ENCODE data around the gene MFNG. TPM values are rescaled to one million over a fixed set of nuclear protein-coding genes. Genes with fewer than 3 reads are reported as not detected.

MFNG gene
- total RNA-seq, 2 donors from 2014 or later = 135 to 338 TPM

DNA sequence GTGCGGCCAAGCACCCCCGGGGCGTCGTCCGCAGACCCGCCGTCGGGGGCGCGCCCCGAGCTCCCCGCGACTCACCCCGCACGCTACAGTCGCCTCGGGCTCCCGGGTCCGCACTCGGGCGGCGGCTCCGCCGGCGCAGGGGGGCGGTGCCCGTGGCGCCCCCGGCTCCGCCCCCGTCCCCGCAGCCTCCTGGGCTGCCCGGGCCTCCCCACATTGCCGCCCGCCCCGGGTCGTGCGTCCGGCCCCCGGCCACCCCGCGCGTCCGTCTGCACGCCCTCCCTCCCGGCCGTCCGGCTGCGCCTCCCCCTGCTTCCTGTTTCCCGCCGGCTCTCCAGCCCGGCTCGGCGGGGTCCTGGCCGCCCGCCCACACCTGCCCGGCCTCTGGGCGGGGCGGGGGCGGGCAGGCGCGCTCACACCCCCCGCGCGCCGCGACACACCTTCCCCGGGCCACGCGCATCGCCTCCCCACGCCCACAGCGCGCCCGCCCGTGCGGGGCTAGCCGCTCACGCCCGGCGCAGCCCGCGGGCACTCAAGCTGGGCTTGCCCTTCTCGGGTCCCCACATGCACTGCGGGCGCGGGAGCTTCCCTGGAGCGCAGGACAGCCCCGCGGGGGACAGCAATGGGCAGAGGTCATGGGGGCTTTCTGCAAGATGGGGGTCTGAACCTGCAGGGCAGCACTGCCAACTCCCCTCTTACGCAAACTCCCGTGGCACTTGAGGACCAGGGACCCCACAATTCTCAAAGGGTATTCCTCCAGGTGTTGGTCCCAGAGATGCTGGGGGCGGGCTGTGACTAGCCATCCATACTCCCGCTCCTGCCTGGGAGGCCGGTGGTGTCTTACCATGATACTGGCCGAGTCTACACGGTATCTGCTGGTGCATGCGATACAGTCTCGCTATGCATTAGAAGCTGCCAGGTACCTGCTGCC is 33.3 kb upstream of the MFNG start, which contains the start of gene CARD10:
CARD10 (minus strand) TSS at position 148 of the 928 bp plus-strand sequence. CDS start 215 bp downstream, outside the sequence.
- Mint-ChIP-seq H3K9me3 (no peaks in the 10 kb centered on the region), H3K27ac (no peak within 1 kb of the TSS)

DNA sequence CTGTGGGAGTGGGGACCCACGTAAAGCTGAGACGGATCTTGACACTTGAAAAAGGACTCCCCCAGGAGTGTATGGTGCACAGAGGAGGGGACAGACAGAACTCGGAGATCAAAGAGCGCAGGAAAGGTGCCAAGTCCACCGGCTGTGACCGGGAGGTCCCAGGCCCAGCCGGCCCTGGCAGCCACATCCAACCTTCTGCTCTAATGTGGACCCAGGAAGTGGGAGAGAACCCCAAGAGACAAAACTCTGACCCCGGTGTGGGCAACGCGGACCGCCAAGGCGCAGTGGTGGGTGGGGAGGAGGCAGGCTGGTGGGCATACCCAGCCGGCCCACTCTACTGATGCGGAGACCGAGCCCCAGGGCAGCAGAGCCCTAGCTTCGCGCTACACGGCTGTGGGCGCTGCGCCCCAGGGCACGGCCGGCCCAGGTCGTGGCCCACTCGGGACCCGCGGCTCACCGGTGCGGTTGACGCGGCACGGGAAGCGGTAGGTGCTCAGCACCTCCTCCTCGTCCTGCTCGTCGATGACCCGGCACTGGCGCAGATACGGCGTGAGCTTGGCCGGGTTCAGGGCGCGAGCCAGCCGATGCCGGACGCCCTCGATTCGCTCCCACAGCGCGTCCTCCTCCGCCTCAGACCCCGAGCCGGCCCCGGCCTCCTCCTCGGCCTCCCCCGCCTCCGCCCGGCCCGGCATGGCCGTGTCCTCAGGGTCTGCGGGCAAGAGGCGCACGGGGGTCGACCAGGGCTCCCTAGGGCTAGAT is 32.5 kb upstream of the MFNG start:
- Mint-ChIP-seq H3K27me3 (peaks cover 15 to 17% of the 10 kb centered on the region in 2 donors), H3K4me3 (peak overlapping the region; percentile 51), H3K4me1 (ENCODE audit: low read depth in 2 of 2) (peaks cover 0 to 5% of the 10 kb centered on the region in 2 donors), H3K27ac (no peak overlapping the region), H3K36me3 (no peaks in the 10 kb centered on the region), H3K9me3 (no peaks in the 10 kb centered on the region)
- no peak for DNase-seq (ENCODE audit: low spot score)
- ATAC-seq = peak in 1 of 2 donors; percentile 32

More for the DNA sequence above, 33.3 kb upstream of the MFNG start, which contains the start of gene CARD10:
- ATAC-seq (peak; percentile 70 to 84), DNase-seq (ENCODE audit: low spot score) (no peak)
- peaks cover 0 to 5% of the 10 kb centered on the region in 2 donors for H3K4me1 Mint-ChIP-seq (ENCODE audit: low read depth in 2 of 2)
- peak within 1 kb of the TSS; percentile 54 for H3K4me3 Mint-ChIP-seq
- H3K36me3 Mint-ChIP-seq = no peaks in the 10 kb centered on the region
- H3K27me3 Mint-ChIP-seq = peaks cover 15 to 17% of the 10 kb centered on the region in 2 donors

DNA sequence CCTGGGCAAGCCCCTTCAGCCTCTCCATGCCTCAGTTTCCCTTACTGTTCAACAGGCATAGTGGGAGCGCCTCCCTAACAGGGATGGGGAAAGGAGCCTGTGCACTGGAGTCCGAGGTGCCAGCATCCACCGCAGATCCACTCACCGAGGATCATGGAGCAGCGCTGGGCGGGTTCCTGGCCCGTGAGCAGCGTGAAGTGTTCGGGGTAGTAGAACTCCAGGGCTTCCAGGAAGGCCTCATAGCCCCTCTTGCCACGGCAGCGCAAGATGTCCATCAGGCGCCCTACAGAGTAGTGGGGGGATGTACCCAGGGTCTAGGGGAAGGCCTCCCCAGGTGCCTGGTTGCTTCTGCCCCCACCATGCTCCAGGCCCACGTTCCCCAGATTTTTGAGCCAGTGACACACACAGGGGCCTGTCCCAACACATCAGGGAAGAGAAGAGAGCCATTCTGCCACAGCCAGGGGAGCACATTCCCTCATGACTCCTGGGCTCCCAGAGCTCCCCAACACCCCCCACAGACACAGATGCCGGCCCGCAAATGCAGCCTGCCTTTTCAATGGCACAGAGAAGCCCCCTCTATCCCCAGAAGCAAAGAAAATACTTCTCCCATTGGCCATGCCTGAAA is 31.8 kb upstream of the MFNG start:
- Mint-ChIP-seq H3K27me3 (peaks cover 12 to 17% of the 10 kb centered on the region in 2 donors), H3K36me3 (no peaks in the 10 kb centered on the region), H3K27ac (no peak overlapping the region), H3K4me3 (peak overlapping the region; percentile 51), H3K4me1 (ENCODE audit: low read depth in 2 of 2) (peaks cover 0 to 5% of the 10 kb centered on the region in 2 donors), H3K9me3 (no peaks in the 10 kb centered on the region)
- ATAC-seq (no peak), DNase-seq (ENCODE audit: low spot score) (no peak)

DNA sequence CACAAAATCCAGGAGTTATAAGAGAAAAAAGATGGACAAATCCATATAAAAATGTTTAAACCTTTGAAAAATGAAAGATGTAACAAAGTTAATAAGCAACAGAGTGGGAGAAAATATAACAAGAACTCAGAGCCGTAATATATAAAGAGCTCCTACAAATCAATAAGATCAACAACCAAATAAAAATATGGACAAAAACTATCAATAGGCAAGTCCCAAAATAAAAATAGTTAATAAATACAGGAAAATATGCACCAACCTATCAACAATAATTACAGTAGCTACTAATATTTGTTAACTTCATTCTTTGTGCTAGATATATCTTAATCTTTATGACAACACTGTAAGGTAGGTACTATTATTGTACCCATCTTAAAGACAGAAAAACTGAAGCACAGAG is 30.3 kb upstream of the MFNG start:
- H3K9me3 Mint-ChIP-seq = no peaks in the 10 kb centered on the region
- no peak for ATAC-seq
- no peak for DNase-seq (ENCODE audit: low spot score)
- H3K4me1 Mint-ChIP-seq (ENCODE audit: low read depth in 2 of 2) = peaks cover 0 to 5% of the 10 kb centered on the region in 2 donors
- no peak overlapping the region for H3K4me3 Mint-ChIP-seq
- peaks cover 6 to 10% of the 10 kb centered on the region in 2 donors for H3K27me3 Mint-ChIP-seq
- no peak overlapping the region for H3K27ac Mint-ChIP-seq
- H3K36me3 Mint-ChIP-seq = no peaks in the 10 kb centered on the region

DNA sequence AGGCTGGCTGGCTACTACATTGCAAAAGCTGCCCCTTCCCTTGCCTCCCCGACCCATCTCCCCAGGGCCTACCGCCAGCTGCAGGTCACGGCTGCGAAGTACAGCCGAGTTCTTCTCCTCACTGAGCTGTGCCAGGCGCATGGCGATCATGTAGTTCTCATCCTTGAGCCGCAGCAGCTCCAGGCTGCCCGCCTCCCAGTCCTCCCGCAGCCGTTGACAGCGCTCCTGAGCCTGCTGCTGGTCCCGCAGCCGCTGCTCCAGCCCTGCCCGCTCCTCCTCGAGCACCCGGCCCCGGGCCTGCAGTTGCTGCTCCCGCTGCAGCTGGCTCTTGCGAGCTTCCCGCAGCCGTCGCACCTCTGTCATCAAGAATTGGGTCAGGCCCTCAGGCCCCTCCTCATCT is 29.7 kb upstream of the MFNG start:
- Mint-ChIP-seq H3K4me1 (ENCODE audit: low read depth in 2 of 2) (peaks cover 0 to 5% of the 10 kb centered on the region in 2 donors), H3K9me3 (no peaks in the 10 kb centered on the region), H3K27ac (no peak overlapping the region), H3K27me3 (peaks cover 6% of the 10 kb centered on the region in 2 donors), H3K36me3 (no peaks in the 10 kb centered on the region), H3K4me3 (no peak overlapping the region)
- DNase-seq (ENCODE audit: low spot score) (no peak), ATAC-seq (no peak)

DNA sequence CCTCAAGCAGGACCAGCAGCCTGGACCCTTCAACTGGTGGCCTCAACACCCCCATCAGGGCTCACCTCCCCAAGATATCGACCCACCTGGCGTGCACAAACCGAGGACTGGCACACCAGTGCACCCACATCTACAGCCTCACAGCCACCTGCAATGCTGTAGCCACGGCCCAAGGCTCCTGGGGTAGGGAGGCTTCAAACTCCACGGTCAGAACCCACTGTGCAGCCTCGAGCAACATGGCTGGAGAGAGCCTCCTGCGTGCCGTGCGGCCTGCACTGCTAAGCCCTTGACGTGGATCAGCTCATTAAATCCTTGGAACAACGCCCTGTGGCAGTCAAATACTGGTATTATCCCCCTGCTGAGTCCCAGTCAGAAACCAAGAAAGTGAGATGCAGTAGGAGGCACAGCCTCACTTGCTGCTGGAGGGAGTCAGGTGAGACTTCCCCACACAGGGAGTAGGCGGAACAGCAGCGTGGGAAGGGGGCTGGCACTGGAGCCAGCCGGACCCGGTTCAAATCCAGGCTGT is 28.4 kb upstream of the MFNG start:
- DNase-seq (ENCODE audit: low spot score) (no peak), ATAC-seq (no peak)
- Mint-ChIP-seq H3K4me3 (no peak overlapping the region), H3K4me1 (ENCODE audit: low read depth in 2 of 2) (peaks cover 0 to 5% of the 10 kb centered on the region in 2 donors), H3K9me3 (no peaks in the 10 kb centered on the region), H3K27ac (no peak overlapping the region), H3K36me3 (no peaks in the 10 kb centered on the region), H3K27me3 (peaks cover 6% of the 10 kb centered on the region in 2 donors)

DNA sequence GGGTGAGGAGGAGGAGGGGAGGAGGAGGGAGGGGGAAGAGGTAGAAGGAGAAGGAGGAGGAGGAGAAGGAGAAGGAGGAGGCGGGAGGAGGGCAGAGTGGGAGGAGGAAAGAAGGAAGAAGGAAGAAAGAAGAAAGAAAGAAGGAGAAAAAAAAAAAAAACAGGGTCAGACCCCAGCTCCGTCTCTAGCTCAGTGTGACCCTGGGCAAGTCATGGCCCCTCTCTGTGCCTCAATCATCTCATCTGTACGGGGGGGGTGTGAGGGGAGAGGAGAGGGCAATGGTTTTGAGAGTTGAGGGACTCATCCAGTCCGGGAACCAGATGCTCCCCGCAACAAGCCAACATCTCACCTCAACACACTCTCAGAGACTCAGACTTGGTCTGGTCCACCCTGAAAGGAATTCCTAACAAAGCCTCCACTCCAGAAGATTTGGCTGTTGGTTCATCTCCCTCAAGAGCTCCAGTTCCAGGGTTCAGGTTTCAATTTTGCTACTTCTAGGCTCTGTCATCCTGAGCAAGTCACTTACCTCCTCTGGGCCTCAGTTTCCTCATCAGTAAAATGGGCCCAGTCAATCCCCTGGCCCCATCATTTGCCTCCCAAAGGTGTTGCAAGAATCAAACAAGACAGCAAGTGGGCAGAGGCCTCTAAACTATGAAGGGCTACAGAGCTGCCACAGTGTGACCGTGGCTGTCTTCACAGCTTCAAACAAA is 25.4 kb upstream of the MFNG start:
- Mint-ChIP-seq H3K4me1 (ENCODE audit: low read depth in 2 of 2) (no peaks in the 10 kb centered on the region), H3K27me3 (no peaks in the 10 kb centered on the region), H3K4me3 (no peak overlapping the region), H3K27ac (no peak overlapping the region), H3K9me3 (no peaks in the 10 kb centered on the region), H3K36me3 (no peaks in the 10 kb centered on the region)
- DNase-seq (ENCODE audit: low spot score) = peak; percentile 16
- no peak for ATAC-seq

DNA sequence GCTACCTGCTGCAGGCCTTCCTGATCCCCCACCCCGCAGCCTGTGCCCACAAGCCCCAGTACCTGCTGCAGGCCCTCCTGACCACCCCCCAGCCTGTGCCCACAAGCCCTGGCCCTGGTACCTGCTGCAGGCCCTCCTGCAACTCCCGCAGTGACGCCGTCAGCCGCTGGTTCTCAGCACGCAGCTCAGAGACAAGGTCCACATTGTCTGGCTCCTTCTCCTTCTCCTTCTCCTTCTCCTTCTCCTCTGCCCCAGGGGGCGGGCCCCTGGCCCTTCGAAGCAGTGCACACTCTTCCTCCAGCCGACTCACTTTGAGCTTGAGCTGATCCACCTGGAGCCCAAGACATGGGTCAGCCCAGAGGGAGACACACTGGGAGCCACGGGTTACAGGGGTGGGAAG is 23.9 kb upstream of the MFNG start:
- Mint-ChIP-seq H3K9me3 (no peaks in the 10 kb centered on the region), H3K4me3 (no peak overlapping the region), H3K36me3 (no peaks in the 10 kb centered on the region), H3K4me1 (ENCODE audit: low read depth in 2 of 2) (no peaks in the 10 kb centered on the region), H3K27ac (no peak overlapping the region), H3K27me3 (no peaks in the 10 kb centered on the region)
- ATAC-seq (no peak), DNase-seq (ENCODE audit: low spot score) (peak; percentile 60)

DNA sequence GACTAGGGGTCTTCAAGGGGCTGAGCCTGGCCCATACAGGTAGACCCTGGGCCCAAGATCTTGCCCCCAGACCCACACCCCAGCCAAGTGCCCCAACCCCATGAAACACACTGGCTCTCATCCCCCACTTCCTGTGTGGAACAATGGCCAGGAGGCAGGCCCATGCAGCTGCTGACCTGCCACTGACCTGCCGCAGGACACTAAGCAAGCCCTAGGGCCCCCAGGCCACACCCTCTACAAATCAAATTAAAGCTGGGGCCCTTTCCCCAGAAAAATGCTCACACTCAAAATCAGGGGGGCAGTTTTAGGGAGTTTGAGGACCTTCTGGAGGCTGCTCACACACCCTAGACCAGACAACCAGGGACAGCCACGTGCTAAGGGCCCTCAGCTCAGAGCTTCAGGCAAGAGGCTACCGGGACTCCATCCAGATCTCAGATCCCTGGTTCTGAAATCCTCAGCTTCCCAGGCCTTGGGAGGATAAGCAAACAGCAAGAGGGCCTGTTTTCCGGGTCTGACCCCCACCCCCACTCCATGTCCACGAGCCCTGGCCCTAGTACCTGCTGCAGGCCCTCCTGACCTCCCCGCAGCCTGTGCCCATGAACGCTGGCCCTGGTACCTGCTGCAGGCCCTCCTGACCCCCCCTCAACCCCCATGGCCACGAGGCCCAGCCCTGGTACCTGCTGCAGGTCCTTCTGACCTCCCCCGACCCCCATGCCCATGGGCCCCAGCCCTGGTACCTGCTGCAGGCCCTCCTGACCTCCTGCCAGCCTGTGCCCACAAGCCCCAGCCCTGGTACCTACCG is 23.1 kb upstream of the MFNG start:
- DNase-seq (ENCODE audit: low spot score) (peak; percentile 26), ATAC-seq (no peak)
- H3K4me3 Mint-ChIP-seq = no peak overlapping the region
- no peak overlapping the region for H3K27ac Mint-ChIP-seq
- H3K4me1 Mint-ChIP-seq (ENCODE audit: low read depth in 2 of 2) = no peaks in the 10 kb centered on the region
- H3K27me3 Mint-ChIP-seq = no peaks in the 10 kb centered on the region
- no peaks in the 10 kb centered on the region for H3K36me3 Mint-ChIP-seq
- H3K9me3 Mint-ChIP-seq = no peaks in the 10 kb centered on the region

DNA sequence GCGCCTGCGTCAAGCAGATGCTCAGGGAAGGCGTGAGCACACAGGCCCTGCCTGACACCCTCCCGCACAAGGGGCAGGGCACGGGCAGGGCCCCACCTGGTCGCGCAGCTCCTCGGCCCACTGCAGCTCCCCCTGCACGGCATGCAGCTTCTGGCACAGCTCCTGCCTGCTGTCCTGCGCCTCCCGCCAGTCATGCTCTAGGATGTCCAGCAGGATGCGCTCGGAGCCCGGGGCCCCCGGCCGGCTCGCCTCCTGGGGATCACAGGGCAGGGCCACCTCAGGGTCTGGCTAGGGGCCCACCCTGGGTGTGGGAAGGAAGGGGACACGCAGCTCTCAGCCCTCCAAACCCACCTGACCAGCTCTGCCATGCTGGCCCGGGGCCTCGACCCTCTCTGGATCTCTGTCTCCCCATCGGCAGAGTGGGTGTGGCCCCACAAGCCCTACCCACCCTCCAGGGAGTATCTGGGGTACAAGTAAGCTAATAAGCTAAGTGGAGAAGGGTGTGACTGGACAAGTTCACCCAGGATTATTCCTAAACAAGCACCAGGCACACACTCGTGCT is 22.3 kb upstream of the MFNG start:
- DNase-seq (ENCODE audit: low spot score) (no peak), ATAC-seq (no peak)
- no peaks in the 10 kb centered on the region for H3K4me1 Mint-ChIP-seq (ENCODE audit: low read depth in 2 of 2)
- no peaks in the 10 kb centered on the region for H3K27me3 Mint-ChIP-seq
- H3K36me3 Mint-ChIP-seq = no peaks in the 10 kb centered on the region
- H3K4me3 Mint-ChIP-seq = no peak overlapping the region
- H3K9me3 Mint-ChIP-seq = no peaks in the 10 kb centered on the region
- no peak overlapping the region for H3K27ac Mint-ChIP-seq

DNA sequence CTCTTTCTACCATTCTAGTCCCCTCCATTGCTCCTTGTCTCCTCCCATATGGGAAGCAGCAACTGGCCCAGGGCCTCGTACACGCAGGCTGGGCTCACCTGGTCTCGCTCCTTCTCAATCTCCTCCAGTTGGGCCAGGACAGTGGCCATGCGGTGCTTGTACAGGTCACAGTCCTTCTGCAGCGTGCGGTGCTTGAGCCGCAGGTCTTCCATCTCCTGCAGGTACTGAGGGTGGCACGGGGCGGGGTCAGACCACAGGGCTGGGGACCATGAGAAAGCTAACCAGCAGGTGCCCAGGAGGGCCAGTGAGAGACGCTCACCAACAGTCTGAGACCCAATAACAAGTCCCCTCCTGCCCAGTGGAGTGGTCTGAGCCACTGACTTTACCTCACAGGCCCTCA is 21.5 kb upstream of the MFNG start:
- Mint-ChIP-seq H3K4me3 (no peak overlapping the region), H3K27me3 (no peaks in the 10 kb centered on the region), H3K4me1 (ENCODE audit: low read depth in 2 of 2) (no peaks in the 10 kb centered on the region), H3K9me3 (no peaks in the 10 kb centered on the region), H3K27ac (no peak overlapping the region), H3K36me3 (no peaks in the 10 kb centered on the region)
- ATAC-seq (no peak), DNase-seq (ENCODE audit: low spot score) (no peak)

DNA sequence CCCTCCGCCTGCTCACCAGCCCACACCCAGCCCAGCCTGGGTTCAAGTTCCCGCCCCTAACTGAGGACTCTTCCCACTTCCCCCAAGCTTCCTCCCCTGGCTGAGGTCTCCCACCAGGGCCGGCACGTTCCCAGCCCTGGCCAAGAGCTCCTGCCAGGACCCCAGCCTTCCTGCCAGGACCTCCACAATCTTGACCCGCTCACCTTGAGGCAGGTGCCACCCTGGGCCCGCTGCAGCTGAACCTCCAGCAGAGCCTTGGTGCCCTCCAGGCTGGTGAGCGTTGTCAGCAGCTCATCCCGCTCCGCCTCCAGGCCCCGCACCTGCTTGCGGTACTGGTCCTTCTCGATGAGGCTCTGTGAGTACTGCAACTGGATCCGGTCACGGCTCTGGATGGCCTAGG is 19.8 kb upstream of the MFNG start:
- no peaks in the 10 kb centered on the region for H3K9me3 Mint-ChIP-seq
- H3K27me3 Mint-ChIP-seq = peaks cover 0 to 4% of the 10 kb centered on the region in 2 donors
- H3K4me3 Mint-ChIP-seq = no peak overlapping the region
- ATAC-seq (no peak), DNase-seq (ENCODE audit: low spot score) (no peak)
- H3K27ac Mint-ChIP-seq = no peak overlapping the region
- peaks cover 6% of the 10 kb centered on the region in 2 donors for H3K4me1 Mint-ChIP-seq (ENCODE audit: low read depth in 2 of 2)
- H3K36me3 Mint-ChIP-seq = no peaks in the 10 kb centered on the region

Measured in natural killer cell treated with Interleukin-12 subunit alpha and Interleukin-12 subunit beta and Interleukin-15 and Interleukin-18, amount 100 ng/mL, for 72 hours (primary cell).